Mucosa of rectum (tissue), 2 donors: Measurements from ENCODE around the gene RBM26.
A peak's percentile ranks its signal among the peaks of the same experiment; 100 is the strongest.

Experiments
- H3K27ac ChIP-seq, 2 donors: one replicate each; pipeline ENCODE4 v1.7.0; 2013; ENCODE audit warnings: inconsistent platforms in 2 of 2, low read depth in 2 of 2, low read length in 2 of 2
- H3K27me3 ChIP-seq, 2 donors: one replicate each; pipeline ENCODE4 v1.7.0; 2013; ENCODE audit warnings: low read length in 2 of 2; ENCODE audit not compliant: control insufficient read depth in 2 of 2, insufficient read depth in 2 of 2
- H3K36me3 ChIP-seq, 2 donors: one replicate each; pipeline ENCODE4 v1.7.0; 2013; ENCODE audit warnings: low read length in 2 of 2; ENCODE audit not compliant: control insufficient read depth in 2 of 2, insufficient read depth in 2 of 2
- H3K4me1 ChIP-seq, 2 donors: one replicate each; pipeline ENCODE4 v1.7.0; 2013; ENCODE audit warnings: low read length in 2 of 2, mild to moderate bottlenecking in 1 of 2; ENCODE audit not compliant: control insufficient read depth in 2 of 2, insufficient read depth in 2 of 2
- H3K4me3 ChIP-seq, 2 donors: one replicate each; pipeline ENCODE4 v1.7.0; 2013; ENCODE audit warnings: low read length in 2 of 2
- H3K9ac ChIP-seq, 2 donors: one replicate each; pipeline ENCODE4 v1.7.0; 2013; ENCODE audit warnings: low read length in 2 of 2, low read depth in 1 of 2, mild to moderate bottlenecking in 1 of 2
- H3K9me3 ChIP-seq, 2 donors: one replicate each; pipeline ENCODE4 v1.7.0; 2013; ENCODE audit warnings: low read length in 2 of 2; ENCODE audit not compliant: control insufficient read depth in 2 of 2
- donor health status: healthy.
- donor health status: Normal muscosa, but diverticular disease.

Gene RBM26

GRCh38 chr13:79392882-79393563 is 13.0 kb downstream of the RBM26 start:
- peaks cover 5 to 7% of the 10 kb centered on the region in 2 donors for H3K4me1 ChIP-seq
- no peaks in the 10 kb centered on the region for H3K9me3 ChIP-seq
- no peak overlapping the region for H3K9ac ChIP-seq
- H3K27me3 ChIP-seq = no peaks in the 10 kb centered on the region
- peak overlapping the region in 1 of 2 donors; percentile 49 for H3K4me3 ChIP-seq
- H3K27ac ChIP-seq = no peak overlapping the region
- peaks cover 0 to 5% of the 10 kb centered on the region in 2 donors for H3K36me3 ChIP-seq

DNA sequence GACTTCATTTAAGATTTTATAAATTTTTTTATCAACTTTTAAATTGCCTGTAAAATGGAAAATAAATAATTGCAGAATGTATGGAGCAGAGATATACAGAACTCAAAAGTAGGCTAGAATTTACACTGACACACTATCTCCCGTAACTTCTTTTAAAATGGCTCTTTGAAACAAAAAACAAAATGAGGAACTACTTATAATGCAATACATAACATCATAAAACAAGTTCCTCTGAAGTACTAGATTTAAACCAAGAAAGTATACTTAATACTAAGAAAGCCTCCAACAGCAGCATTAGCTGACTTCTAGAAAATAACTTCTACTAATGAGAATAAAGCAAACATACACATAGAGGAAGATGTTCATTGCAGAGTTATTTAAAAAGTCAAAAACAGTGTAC is 17.0 kb downstream of the RBM26 start:
- no peaks in the 10 kb centered on the region for H3K9me3 ChIP-seq
- H3K36me3 ChIP-seq = no peaks in the 10 kb centered on the region
- no peak overlapping the region for H3K4me3 ChIP-seq
- H3K27me3 ChIP-seq = no peaks in the 10 kb centered on the region
- peaks cover 7% of the 10 kb centered on the region in 2 donors for H3K4me1 ChIP-seq
- no peak overlapping the region for H3K9ac ChIP-seq
- H3K27ac ChIP-seq = no peak overlapping the region

DNA sequence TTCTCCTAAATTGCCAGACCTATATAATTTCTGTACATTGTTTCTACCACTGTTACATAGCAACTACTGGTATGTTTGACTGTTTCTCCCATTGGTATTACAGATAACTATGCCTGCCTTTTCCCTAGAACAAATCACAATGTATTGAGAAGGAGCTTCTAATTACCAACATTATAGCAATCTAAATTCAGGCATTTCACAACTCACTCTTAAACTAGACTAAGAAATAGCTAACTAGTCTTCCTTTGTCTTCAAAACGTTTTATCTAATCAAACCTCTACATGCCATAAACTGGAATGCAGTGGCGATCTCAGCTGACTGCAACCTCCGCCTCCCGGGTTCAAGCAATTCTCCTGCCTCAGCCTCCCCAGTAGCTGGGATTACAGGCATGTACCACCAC is 18.2 kb downstream of the RBM26 start:
- Histone ChIP-seq H3K9ac (no peak overlapping the region), H3K27ac (no peak overlapping the region), H3K4me3 (no peak overlapping the region), H3K36me3 (no peaks in the 10 kb centered on the region), H3K9me3 (no peaks in the 10 kb centered on the region), H3K27me3 (no peaks in the 10 kb centered on the region), H3K4me1 (peaks cover 0 to 2% of the 10 kb centered on the region in 2 donors)

GRCh38 chr13:79386125-79386826 is 19.8 kb downstream of the RBM26 start:
- no peak overlapping the region for H3K27ac ChIP-seq

GRCh38 chr13:79385694-79386093 is 20.4 kb downstream of the RBM26 start:
- Histone ChIP-seq H3K4me1 (peaks cover 4 to 7% of the 10 kb centered on the region in 2 donors), H3K9me3 (no peaks in the 10 kb centered on the region), H3K4me3 (no peak overlapping the region), H3K27ac (no peak overlapping the region), H3K27me3 (no peaks in the 10 kb centered on the region), H3K36me3 (no peaks in the 10 kb centered on the region), H3K9ac (no peak overlapping the region)

More at GRCh38 chr13:79386125-79386826, 19.8 kb downstream of the RBM26 start:
- no peaks in the 10 kb centered on the region for H3K36me3 ChIP-seq
- H3K4me3 ChIP-seq = no peak overlapping the region
- H3K27me3 ChIP-seq = no peaks in the 10 kb centered on the region
- peaks cover 4 to 7% of the 10 kb centered on the region in 2 donors for H3K4me1 ChIP-seq
- no peaks in the 10 kb centered on the region for H3K9me3 ChIP-seq
- H3K9ac ChIP-seq = no peak overlapping the region

DNA sequence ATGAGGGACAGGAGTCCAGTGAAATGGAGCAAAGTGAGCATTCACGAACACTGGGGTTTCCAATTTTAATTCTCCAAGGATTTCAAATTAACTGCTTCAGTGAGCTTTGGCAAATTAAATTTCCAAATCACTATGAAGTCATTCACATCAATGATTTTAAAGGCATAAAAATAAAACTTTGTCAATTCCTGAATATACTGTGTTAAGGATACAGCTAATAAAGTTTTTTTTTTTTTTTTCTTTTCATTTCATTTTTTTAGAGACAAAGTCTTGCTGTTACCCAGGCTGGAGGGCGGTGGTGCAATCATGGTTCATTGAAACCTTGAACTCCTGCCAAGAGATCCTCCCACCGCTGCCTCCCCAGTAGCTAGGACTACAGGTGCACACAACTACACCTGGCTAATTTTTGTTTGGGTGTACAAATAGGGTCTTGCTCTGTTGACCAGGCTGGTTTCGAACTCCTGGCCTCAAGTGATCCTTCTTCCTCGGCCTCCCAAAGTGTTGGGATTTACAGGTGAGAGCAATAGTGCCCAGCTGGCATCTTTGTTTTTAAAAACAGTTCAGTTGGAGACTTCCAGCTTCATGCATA is 21.9 kb downstream of the RBM26 start:
- H3K9me3 ChIP-seq = no peaks in the 10 kb centered on the region
- no peaks in the 10 kb centered on the region for H3K27me3 ChIP-seq
- H3K4me1 ChIP-seq = peaks cover 4 to 7% of the 10 kb centered on the region in 2 donors
- H3K36me3 ChIP-seq = no peaks in the 10 kb centered on the region
- H3K9ac ChIP-seq = no peak overlapping the region
- H3K4me3 ChIP-seq = no peak overlapping the region
- H3K27ac ChIP-seq = no peak overlapping the region

GRCh38 chr13:79382545-79383275 is 23.3 kb downstream of the RBM26 start:
- Histone ChIP-seq H3K9me3 (no peaks in the 10 kb centered on the region), H3K36me3 (peaks cover 3 to 5% of the 10 kb centered on the region in 2 donors), H3K4me1 (peaks cover 4 to 7% of the 10 kb centered on the region in 2 donors), H3K4me3 (no peak overlapping the region), H3K9ac (no peak overlapping the region), H3K27ac (no peak overlapping the region), H3K27me3 (no peaks in the 10 kb centered on the region)

- H3K4me3 ChIP-seq = no peak overlapping the region
- no peak overlapping the region for H3K9ac ChIP-seq
- H3K27me3 ChIP-seq = no peaks in the 10 kb centered on the region
- no peaks in the 10 kb centered on the region for H3K9me3 ChIP-seq
- H3K27ac ChIP-seq = no peak overlapping the region
- peaks cover 4 to 7% of the 10 kb centered on the region in 2 donors for H3K4me1 ChIP-seq
- H3K36me3 ChIP-seq = peaks cover 15 to 20% of the 10 kb centered on the region in 2 donors
Observed at GRCh38 chr13:79380997-79381396, 25.1 kb downstream of the RBM26 start.

- Histone ChIP-seq H3K27ac (no peak overlapping the region), H3K9me3 (no peaks in the 10 kb centered on the region), H3K4me1 (peaks cover 4 to 5% of the 10 kb centered on the region in 2 donors), H3K27me3 (no peaks in the 10 kb centered on the region), H3K9ac (no peak overlapping the region), H3K4me3 (no peak overlapping the region), H3K36me3 (peaks cover 17 to 24% of the 10 kb centered on the region in 2 donors)
Observed at GRCh38 chr13:79379274-79379673, 26.8 kb downstream of the RBM26 start.

GRCh38 chr13:79376843-79377242 is 29.2 kb downstream of the RBM26 start:
- Histone ChIP-seq H3K4me1 (no peaks in the 10 kb centered on the region), H3K36me3 (peaks cover 17 to 26% of the 10 kb centered on the region in 2 donors), H3K9me3 (no peaks in the 10 kb centered on the region), H3K27ac (no peak overlapping the region), H3K27me3 (no peaks in the 10 kb centered on the region), H3K4me3 (no peak overlapping the region), H3K9ac (no peak overlapping the region)
